SK-N-MC (cell line): ENCODE data around the gene ACSBG1.
"Not testable (repeated sequence)": the region's sequence is repeated elsewhere in the genome, so short reads cannot be mapped to it uniquely, and the experiment has no call there.

Source experiments
- EZH2 ChIP-seq: fragments of 200-600 bp; sonication (generic); IDR thresholded peaks from one replicate; pipeline ENCODE4 v1.6.1; 2017; ENCODE audit warnings: antibody characterized with exemption
- FOXP2 ChIP-seq: optimal IDR thresholded peaks from 2 replicates; pipeline ENCODE3; 2011; ENCODE audit warnings: mild to moderate bottlenecking, moderate library complexity; ENCODE audit not compliant: insufficient read depth; ENCODE audit errors: extremely low read length, control extremely low read depth
- POLR2AphosphoS5 ChIP-seq: IDR thresholded peaks from 2 replicates; pipeline ENCODE4 v1.6.1; 2012; ENCODE audit warnings: mild to moderate bottlenecking, low read depth, low read length, borderline replicate concordance

DNA sequence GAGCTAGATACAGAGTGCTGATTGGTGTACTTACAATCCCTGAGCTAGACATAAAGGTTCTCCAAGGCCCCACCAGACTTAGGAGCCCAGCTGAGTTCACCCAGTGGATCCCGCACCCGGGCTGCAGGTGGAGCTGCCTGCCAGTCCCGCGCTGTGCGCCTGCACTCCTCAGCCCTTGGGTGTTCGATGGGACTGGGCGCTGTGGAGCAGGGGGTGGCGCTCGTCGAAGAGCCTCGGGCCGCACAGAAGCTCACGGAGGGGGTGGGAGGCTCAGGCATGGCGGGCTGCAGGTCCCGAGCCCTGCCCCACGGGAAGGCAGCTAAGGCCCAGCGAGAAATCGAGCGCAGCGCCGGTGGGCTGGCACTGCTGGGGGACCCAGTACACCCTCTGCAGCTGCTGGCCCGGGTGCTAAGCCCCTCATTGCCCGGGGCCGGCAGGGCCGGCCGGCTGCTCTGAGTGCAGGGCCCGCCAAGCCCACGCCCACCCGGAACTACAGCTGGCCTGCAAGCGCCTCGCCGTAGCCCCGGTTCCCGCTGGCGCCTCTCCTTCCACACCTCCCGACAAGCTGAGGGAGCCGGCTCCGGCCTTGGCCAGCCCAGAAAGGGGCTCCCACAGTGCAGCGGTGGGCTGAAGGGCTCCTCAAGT lies 11.7 kb upstream of the ACSBG1 start:
- TF ChIP-seq POLR2AphosphoS5, EZH2, FOXP2: not testable (repeated sequence)
